ENCODE data around the gene SYT17. TPM values are rescaled to one million over a fixed set of nuclear protein-coding genes. Genes with fewer than 3 reads are reported as not detected.

The SYT17 gene
- total RNA-seq, 1 experiment from 2014 or later: 11.8 TPM

- intact Hi-C loops (cut with micrococcal nuclease): loop anchor here (1.0 kb wide), 1 partner anchor 26 kb away; no protein-coding TSS in a partner anchor
- BruUV-seq (replicated peaks): no TSS peak
- ChIA-PET CTCF (no interaction called here), POLR2A (ENCODE audit: unreplicated experiment) (no interaction called here)
- H3K79me2 ChIP-seq (ENCODE audit: low read length): no peaks in the 10 kb centered on the region
- H3K9me2 ChIP-seq (replicated peaks; ENCODE audit: low read length): no peaks in the 10 kb centered on the region
- no peak overlapping the region for H3K9ac ChIP-seq (ENCODE audit: low read length)
- no peak overlapping the region for H2AFZ ChIP-seq (ENCODE audit: low read length)
- H3K9me3 ChIP-seq (ENCODE audit: low read length): no peaks in the 10 kb centered on the region
- TF ChIP-seq CTCF (conservative IDR thresholded peaks at IDR 0.05; ENCODE audit: low read depth, low read length) (no peak), EZH2phosphoT487 (IDR thresholded peaks at IDR 0.05; ENCODE audit: borderline replicate concordance, low read length) (no peak), EZH2 (IDR thresholded peaks at IDR 0.05; ENCODE audit: low read length, unreplicated experiment) (no peak)
- peak overlapping the region; percentile 39; the same call in 1 of the 2 replicates for H3K4me2 ChIP-seq (ENCODE audit: low read length)
- H4K20me1 ChIP-seq (ENCODE audit: low read length): no peaks in the 10 kb centered on the region
- H3K27ac ChIP-seq (ENCODE audit: low read length): peak overlapping the region; percentile 72
- peaks cover 15% of the 10 kb centered on the region for H3K4me1 ChIP-seq (ENCODE audit: insufficient read depth, low read length)
- no peaks in the 10 kb centered on the region for H3F3A ChIP-seq (ENCODE audit: low read length, unreplicated experiment)
- no peak overlapping the region for H3K4me3 ChIP-seq (ENCODE audit: low read length)
- H3K27me3 ChIP-seq (ENCODE audit: low read length): no peaks in the 10 kb centered on the region
- DNase-seq: peak; percentile 82
- H3K36me3 ChIP-seq (ENCODE audit: low read depth, low read length): no peaks in the 10 kb centered on the region; the same call in 1 of the 2 replicates
- ATAC-seq: peak; percentile 98
These were observed 68.6 kb downstream of the SYT17 start for GRCh38 chr16:19236561-19237209.

DNA sequence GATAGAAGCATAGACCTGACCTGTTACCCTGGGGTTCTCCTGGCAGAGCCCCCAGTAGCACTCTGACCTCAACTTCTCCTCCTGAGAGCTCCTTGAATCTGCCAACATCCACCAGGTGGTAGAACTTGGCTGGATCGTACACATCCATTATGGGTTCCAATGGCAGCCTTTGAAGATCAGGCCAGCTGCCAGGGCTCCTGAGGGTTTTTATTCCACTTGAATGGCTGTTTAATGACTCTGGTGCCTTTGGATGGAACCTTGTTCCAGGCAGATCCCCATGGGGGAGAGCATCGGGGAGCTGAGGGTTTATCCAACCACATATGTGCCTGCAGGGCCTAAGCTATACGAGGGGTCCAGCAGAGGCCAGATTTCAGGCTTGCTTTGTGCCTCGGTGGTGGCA lies 70.4 kb downstream of the SYT17 start:
- no peak overlapping the region for H3K4me2 ChIP-seq (ENCODE audit: low read length)
- no peak for DNase-seq
- intact Hi-C loops (cut with micrococcal nuclease): no loop called here
- TF ChIP-seq CTCF (conservative IDR thresholded peaks at IDR 0.05; ENCODE audit: low read depth, low read length): no peak
- TF ChIP-seq EZH2 (IDR thresholded peaks at IDR 0.05; ENCODE audit: low read length, unreplicated experiment): no peak
- TF ChIP-seq EZH2phosphoT487 (IDR thresholded peaks at IDR 0.05; ENCODE audit: borderline replicate concordance, low read length): no peak
- peaks cover 15% of the 10 kb centered on the region for H3K4me1 ChIP-seq (ENCODE audit: insufficient read depth, low read length)
- H4K20me1 ChIP-seq (ENCODE audit: low read length): no peaks in the 10 kb centered on the region
- no peak overlapping the region for H3K4me3 ChIP-seq (ENCODE audit: low read length)
- ChIA-PET CTCF (no interaction called here), POLR2A (ENCODE audit: unreplicated experiment) (no interaction called here)
- H2AFZ ChIP-seq (ENCODE audit: low read length): no peak overlapping the region
- H3K36me3 ChIP-seq (ENCODE audit: low read depth, low read length): no peaks in the 10 kb centered on the region; the same call in 1 of the 2 replicates
- no peaks in the 10 kb centered on the region for H3K27me3 ChIP-seq (ENCODE audit: low read length)
- ATAC-seq: no peak
- no peaks in the 10 kb centered on the region for H3K9me2 ChIP-seq (replicated peaks; ENCODE audit: low read length)
- no peaks in the 10 kb centered on the region for H3K79me2 ChIP-seq (ENCODE audit: low read length)
- H3K27ac ChIP-seq (ENCODE audit: low read length): no peak overlapping the region
- no peaks in the 10 kb centered on the region for H3F3A ChIP-seq (ENCODE audit: low read length, unreplicated experiment)
- no peaks in the 10 kb centered on the region for H3K9me3 ChIP-seq (ENCODE audit: low read length)
- no peak overlapping the region for H3K9ac ChIP-seq (ENCODE audit: low read length)
- no TSS peak for BruUV-seq (replicated peaks)

DNA sequence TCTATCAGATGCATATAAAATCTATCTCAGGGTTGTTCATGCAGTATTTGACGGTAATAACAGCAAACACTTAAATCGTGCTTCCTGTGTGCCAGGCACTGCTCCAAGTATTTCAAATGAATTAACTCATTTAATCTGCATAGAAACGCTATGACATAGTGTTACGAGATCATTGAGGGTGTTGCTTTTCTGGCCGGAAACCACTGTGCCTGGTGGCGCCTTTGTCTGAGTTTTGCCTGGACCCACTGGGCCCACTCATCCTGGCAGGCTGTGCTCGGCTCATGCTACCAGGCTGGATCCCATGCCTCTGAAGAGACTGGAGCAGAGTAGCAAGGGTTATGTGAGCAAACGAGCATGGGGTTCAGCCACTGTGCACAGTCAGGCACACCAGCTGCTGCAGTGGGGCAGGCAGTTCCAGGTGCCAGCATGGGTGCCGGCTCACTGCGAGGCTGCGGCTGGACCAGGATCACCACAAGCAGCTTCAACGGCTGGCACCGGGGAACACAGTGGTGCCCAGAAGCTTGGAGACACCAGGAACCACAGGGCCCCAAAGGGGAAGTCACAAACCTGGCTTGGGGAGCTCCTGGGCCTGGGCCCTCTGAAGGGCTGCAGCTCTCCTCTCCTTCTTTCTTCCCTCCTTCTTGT lies 71.6 kb downstream of the SYT17 start:
- Histone ChIP-seq H2AFZ (ENCODE audit: low read length) (no peak overlapping the region), H3K27me3 (ENCODE audit: low read length) (no peaks in the 10 kb centered on the region), H3K9ac (ENCODE audit: low read length) (no peak overlapping the region), H4K20me1 (ENCODE audit: low read length) (no peaks in the 10 kb centered on the region), H3K4me1 (ENCODE audit: insufficient read depth, low read length) (peaks cover 15% of the 10 kb centered on the region), H3K4me3 (ENCODE audit: low read length) (no peak overlapping the region), H3K27ac (ENCODE audit: low read length) (no peak overlapping the region), H3K9me2 (replicated peaks; ENCODE audit: low read length) (no peaks in the 10 kb centered on the region), H3K79me2 (ENCODE audit: low read length) (no peaks in the 10 kb centered on the region), H3F3A (ENCODE audit: low read length, unreplicated experiment) (no peaks in the 10 kb centered on the region), H3K36me3 (ENCODE audit: low read depth, low read length) (no peaks in the 10 kb centered on the region; the same call in 1 of the 2 replicates), H3K9me3 (ENCODE audit: low read length) (no peaks in the 10 kb centered on the region), H3K4me2 (ENCODE audit: low read length) (no peak overlapping the region)
- CTCF ChIA-PET: no interaction called here
- POLR2A ChIA-PET (ENCODE audit: unreplicated experiment): no interaction called here
- ATAC-seq (no peak), DNase-seq (no peak)
- no TSS peak for BruUV-seq (replicated peaks)
- TF ChIP-seq CTCF (conservative IDR thresholded peaks at IDR 0.05; ENCODE audit: low read depth, low read length): no peak
- no peak for TF ChIP-seq EZH2 (IDR thresholded peaks at IDR 0.05; ENCODE audit: low read length, unreplicated experiment)
- intact Hi-C loops (cut with micrococcal nuclease): no loop called here
